Activated B cell treated with CpG ODN at 0.5 μM for 24 hours (primary cell): ENCODE data around the gene KAZALD1. TPM values are rescaled to one million over a fixed set of nuclear protein-coding genes. Genes with fewer than 3 reads are reported as not detected.

Experiments used
- ATAC-seq: fragments of 200-7000 bp; cut with Tn5 transposase; one replicate; pipeline ENCODE4 v1.10.0; 2021; ENCODE audit warnings: low read depth, mild to moderate bottlenecking, moderate library complexity
- CTCF ChIA-PET: fragments of 350-600 bp; sonication (Branson Sonifier 250); formaldehyde crosslinking; loops from one replicate; lab custom pipeline; 2021; ENCODE audit warnings: antibody characterized with exemption; lab: Charles Lee
- POLR2A ChIA-PET: fragments of 350-600 bp; sonication (Branson Sonifier 250); formaldehyde crosslinking; loops from one replicate; lab custom pipeline; 2021; ENCODE audit warnings: antibody characterized with exemption; lab: Charles Lee
- DNase-seq: peaks from one replicate; pipeline ENCODE4 v3.0.0; 2022
- H3K27ac Mint-ChIP-seq: one replicate; pipeline ENCODE4 v1.8.0; 2020; ENCODE audit warnings: mixed read lengths
- H3K27me3 Mint-ChIP-seq: one replicate; pipeline ENCODE4 v1.8.0; 2021; ENCODE audit warnings: mixed read lengths
- H3K36me3 Mint-ChIP-seq: one replicate; pipeline ENCODE4 v1.8.0; 2021; ENCODE audit warnings: low read depth, mixed read lengths
- H3K4me1 Mint-ChIP-seq: one replicate; pipeline ENCODE4 v1.8.0; 2021; ENCODE audit warnings: mixed read lengths
- H3K4me3 Mint-ChIP-seq: one replicate; pipeline ENCODE4 v1.8.0; 2020; ENCODE audit warnings: mild to moderate bottlenecking, mixed read lengths
- H3K9me3 Mint-ChIP-seq: one replicate; pipeline ENCODE4 v1.8.0; 2020; ENCODE audit warnings: mixed read lengths
- intact Hi-C: fragments of 100-400 bp; cut with micrococcal nuclease; formaldehyde crosslinking; loops from one replicate; pipeline ENCODE4 v1.15.1; 2024
- total RNA-seq: library from RNA; stranded (reverse); gene quantifications from 2 replicates; pipeline ENCODE4 v1.2.3, GENCODE V29; 2022
- TF ChIP-seq, protein P1 (sequence below): fragments of 200-600 bp; IDR thresholded peaks from one replicate; pipeline ENCODE4 v1.8.0; 2022; ENCODE audit warnings: antibody characterized with exemption, mild to moderate bottlenecking

Gene KAZALD1
- total RNA-seq, 1 donor from 2014 or later: 0.58 TPM

DNA sequence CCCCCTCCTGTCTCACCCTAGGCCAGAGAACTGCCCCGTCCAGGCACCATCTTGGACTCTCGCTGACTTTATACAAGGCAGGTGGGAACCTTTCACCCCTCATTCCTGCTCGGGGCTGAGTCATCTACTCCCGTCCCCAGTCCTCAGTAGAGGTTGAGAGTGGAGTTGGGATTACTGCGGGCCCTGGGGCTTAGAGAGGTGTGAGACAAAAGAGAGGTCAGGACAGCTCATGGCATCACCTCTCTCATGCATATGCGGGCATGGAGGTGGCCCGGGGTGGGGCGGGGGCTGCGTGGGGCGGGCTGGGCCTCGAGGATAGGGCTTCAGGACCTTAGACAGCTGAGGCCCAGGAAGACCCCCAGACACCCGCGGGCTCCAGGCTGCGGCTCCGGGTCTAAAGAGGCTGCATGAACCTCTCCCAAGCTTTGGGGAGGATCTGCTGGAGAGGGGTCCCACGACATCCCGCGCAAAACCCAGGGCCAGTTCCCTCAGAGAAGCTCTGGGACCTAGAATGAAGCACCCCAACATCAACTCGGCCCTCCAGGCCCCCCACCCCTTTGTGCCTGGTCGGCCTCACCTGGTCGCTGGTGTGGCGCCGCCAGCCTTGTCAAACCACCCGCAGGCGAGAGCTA lies 31.2 kb upstream of the KAZALD1 start:
- CTCF ChIA-PET: interaction anchor here (1.0 to 5.8 kb wide), 7 partner anchors 11 to 65 kb away, joined by 3 to 24 read pairs (median 5); no protein-coding TSS in a partner anchor
- H3K9me3 Mint-ChIP-seq: no peaks in the 10 kb centered on the region
- POLR2A ChIA-PET: interaction anchor here (0.5 to 2.5 kb wide), 12 partner anchors 11 to 1612 kb away, joined by 3 to 18 read pairs (median 5); partner anchors contain the start of genes KAZALD1 and LZTS2

DNA sequence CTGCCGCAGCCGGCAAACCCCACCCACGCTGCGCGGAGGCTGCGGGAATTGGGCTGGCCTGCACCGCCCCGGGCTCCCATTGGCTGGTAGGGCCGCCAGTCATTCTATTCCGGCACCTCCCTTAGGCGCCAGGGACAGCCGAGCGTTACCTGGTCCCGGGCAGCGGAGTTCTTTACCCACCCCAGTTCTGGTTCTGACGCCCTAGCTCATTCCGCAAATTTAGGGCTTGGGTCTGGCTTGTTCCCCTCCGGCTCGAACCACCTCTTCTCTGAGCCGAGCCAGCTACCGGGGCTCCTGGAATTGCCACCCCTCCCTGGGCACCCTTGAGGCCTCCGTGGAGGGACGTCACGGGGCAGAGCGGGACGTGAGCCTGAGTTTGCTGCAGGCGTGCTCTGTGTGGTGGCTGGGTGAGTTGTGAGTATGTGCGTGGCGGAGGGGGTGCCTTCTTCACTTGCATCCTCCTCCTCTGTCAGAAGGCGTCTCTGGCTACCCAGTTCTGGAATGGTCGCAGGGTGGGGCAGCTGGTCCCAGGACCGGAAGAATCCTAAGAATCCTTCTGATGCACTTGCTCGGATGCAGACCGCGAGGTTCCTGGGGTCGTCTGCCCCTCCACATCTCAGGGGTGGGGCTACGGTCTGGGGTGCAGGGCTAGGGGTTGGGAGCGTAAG lies 30.5 kb upstream of the KAZALD1 start, which contains the start of the genes PDZD7 and SFXN3:
Gene PDZD7 (minus strand): TSS at position 2 of the 668 bp plus-strand sequence. CDS start 910 bp downstream, outside the sequence.
Gene SFXN3 (plus strand): TSS at position 107 of the 668 bp plus-strand sequence. CDS start 3,461 bp downstream, outside the sequence.
- ChIA-PET CTCF (interaction anchor here (1.0 to 5.8 kb wide), 7 partner anchors 11 to 64 kb away, joined by 3 to 24 read pairs (median 5); no protein-coding TSS in a partner anchor), POLR2A (interaction anchor here (0.5 to 2.5 kb wide), 14 partner anchors 10 to 882 kb away, joined by 3 to 18 read pairs (median 4); partner anchors contain the start of genes KAZALD1 and LZTS2)
- intact Hi-C loops: loop anchor here (1.0 to 2.0 kb wide), 4 partner anchors 11 to 32 kb away; partner anchors contain the start of gene LZTS2
- peak within 1 kb of the TSS; percentile 92 for H3K4me3 Mint-ChIP-seq
- ATAC-seq (peak; percentile 91), DNase-seq (peak; percentile 93)
- H3K4me1 Mint-ChIP-seq: peaks cover 20% of the 10 kb centered on the region
- no peaks in the 10 kb centered on the region for H3K9me3 Mint-ChIP-seq
- peaks cover 13% of the 10 kb centered on the region for H3K36me3 Mint-ChIP-seq
- H3K27me3 Mint-ChIP-seq: peaks cover 19% of the 10 kb centered on the region
- peak within 1 kb of the TSS; percentile 69 for H3K27ac Mint-ChIP-seq
- TF ChIP-seq, protein P1, sequence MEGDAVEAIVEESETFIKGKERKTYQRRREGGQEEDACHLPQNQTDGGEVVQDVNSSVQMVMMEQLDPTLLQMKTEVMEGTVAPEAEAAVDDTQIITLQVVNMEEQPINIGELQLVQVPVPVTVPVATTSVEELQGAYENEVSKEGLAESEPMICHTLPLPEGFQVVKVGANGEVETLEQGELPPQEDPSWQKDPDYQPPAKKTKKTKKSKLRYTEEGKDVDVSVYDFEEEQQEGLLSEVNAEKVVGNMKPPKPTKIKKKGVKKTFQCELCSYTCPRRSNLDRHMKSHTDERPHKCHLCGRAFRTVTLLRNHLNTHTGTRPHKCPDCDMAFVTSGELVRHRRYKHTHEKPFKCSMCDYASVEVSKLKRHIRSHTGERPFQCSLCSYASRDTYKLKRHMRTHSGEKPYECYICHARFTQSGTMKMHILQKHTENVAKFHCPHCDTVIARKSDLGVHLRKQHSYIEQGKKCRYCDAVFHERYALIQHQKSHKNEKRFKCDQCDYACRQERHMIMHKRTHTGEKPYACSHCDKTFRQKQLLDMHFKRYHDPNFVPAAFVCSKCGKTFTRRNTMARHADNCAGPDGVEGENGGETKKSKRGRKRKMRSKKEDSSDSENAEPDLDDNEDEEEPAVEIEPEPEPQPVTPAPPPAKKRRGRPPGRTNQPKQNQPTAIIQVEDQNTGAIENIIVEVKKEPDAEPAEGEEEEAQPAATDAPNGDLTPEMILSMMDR: no peak

More for the DNA sequence above, 31.2 kb upstream of the KAZALD1 start:
- Mint-ChIP-seq H3K36me3 (peaks cover 7% of the 10 kb centered on the region), H3K4me1 (peaks cover 20% of the 10 kb centered on the region), H3K4me3 (peak overlapping the region; percentile 92), H3K27ac (peak overlapping the region; percentile 69), H3K27me3 (peaks cover 19% of the 10 kb centered on the region)
- intact Hi-C loops: loop anchor here (1.0 to 2.0 kb wide), 4 partner anchors 11 to 32 kb away; partner anchors contain the start of gene LZTS2
- ATAC-seq (no peak), DNase-seq (no peak)
- TF ChIP-seq, protein P1: no peak

DNA sequence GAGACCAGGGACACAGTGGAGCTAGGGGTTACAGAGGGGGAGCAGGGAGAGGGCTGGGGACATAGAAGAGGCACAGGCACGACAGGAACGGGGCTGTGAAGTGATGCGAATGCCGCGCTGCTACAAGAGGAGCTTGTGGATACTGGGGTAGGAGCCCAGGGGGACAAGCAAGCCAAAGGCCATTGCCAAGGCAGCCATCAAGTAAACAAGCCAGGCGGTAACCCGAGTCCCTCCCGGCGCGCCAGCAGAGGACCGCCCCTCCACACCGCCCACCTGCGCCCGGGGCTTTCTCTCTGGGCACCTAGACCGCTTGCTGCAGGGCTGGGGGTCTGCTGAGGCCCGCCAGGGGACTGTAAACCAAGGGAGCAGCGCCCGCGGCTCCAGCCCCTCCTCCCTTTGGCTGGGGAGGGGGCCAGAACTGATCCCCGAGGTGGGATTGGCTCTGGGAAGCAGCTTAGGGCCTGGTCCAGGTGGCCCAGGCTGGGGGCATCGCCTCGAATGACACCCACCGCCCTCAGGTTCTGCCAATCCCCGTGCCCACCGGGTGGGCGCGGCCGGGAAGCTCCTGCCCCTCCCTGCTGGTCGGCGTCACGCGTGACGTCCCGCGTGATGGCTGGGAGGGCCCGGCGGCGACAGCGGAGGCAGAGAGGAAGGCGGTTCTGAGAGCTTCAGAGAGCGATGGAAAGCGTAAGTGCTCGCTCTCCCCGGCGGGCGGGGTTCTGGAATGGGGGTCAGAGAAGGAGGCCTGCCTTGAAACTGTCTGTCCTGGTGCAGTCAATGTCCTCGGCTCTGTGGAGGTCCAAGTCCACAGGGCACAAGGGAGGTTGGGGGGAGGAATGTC lies 29.8 kb upstream of the KAZALD1 start:
- Mint-ChIP-seq H3K9me3 (no peaks in the 10 kb centered on the region), H3K4me1 (peaks cover 20% of the 10 kb centered on the region), H3K36me3 (peaks cover 20% of the 10 kb centered on the region), H3K27me3 (peaks cover 19% of the 10 kb centered on the region), H3K4me3 (peak overlapping the region; percentile 92), H3K27ac (peak overlapping the region; percentile 72)
- peak; percentile 45 for ATAC-seq
- ChIA-PET POLR2A (interaction anchor here (0.9 to 2.5 kb wide), 9 partner anchors 9 to 64 kb away, joined by 3 to 18 read pairs (median 6); partner anchors contain the start of gene KAZALD1), CTCF (interaction anchor here (1.0 to 5.8 kb wide), 5 partner anchors 10 to 34 kb away, joined by 4 to 24 read pairs (median 12); no protein-coding TSS in a partner anchor)
- intact Hi-C loops: loop anchor here (1.0 to 2.0 kb wide), 5 partner anchors 10 to 33 kb away; partner anchors contain the start of gene LZTS2
- TF ChIP-seq, protein P1: no peak
- DNase-seq: peak; percentile 50

DNA sequence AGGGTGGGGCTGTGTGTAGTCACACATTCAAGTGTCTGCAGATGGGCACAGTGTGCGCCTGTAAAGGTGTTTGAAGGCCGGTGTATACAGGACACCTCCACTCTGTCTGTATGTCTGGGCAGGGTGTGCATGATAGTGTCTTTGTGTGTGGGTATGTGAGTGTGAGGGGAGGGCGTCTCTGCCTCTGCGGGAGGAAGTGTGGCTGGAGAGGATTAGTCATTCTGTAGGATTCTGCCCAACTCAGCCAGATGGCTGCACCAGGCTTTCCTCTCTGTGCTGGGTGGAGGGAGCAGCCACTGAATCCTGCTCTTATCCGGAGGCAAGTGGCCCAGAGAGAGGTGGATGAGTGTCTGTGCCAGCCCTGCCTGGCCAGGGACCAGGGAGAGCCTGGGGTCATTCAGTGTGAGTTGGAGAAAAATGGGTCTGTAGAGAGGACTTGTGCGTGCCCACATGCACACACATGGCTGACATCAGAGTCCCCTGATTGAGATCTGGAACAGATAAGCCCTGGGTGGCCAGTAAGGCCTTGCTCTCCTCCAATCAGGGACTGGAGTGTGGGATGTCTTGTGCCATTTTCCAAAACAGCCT lies 29.1 kb upstream of the KAZALD1 start:
- POLR2A ChIA-PET: interaction anchor here (0.9 to 2.5 kb wide), 5 partner anchors 9 to 37 kb away, joined by 3 to 18 read pairs (median 4); no protein-coding TSS in a partner anchor
- TF ChIP-seq, protein P1: no peak
- Mint-ChIP-seq H3K4me1 (peaks cover 20% of the 10 kb centered on the region), H3K27me3 (peaks cover 16% of the 10 kb centered on the region), H3K9me3 (no peaks in the 10 kb centered on the region), H3K36me3 (peaks cover 27% of the 10 kb centered on the region), H3K27ac (peak overlapping the region; percentile 72), H3K4me3 (peak overlapping the region; percentile 92)
- ATAC-seq: peak; percentile 9
- CTCF ChIA-PET: interaction anchor here (2.8 to 3.1 kb wide), 2 partner anchors 9 to 18 kb away, joined by 12 to 24 read pairs; no protein-coding TSS in a partner anchor
- no peak for DNase-seq
- intact Hi-C loops: loop anchor here (1.0 kb wide), 1 partner anchor 18 kb away; no protein-coding TSS in a partner anchor
